CD8-positive, alpha-beta memory T cell (primary cell): ENCODE measurements around the gene TICAM2. TPM values are rescaled to one million over a fixed set of nuclear protein-coding genes. Genes with fewer than 3 reads are reported as not detected.

ENCODE experiments used
- CTCF ChIA-PET: fragments of 350-600 bp; sonication (Branson Sonifier 250); formaldehyde crosslinking; loops from one replicate; lab custom pipeline; 2021; ENCODE audit warnings: antibody characterized with exemption; lab: Charles Lee
- POLR2A ChIA-PET: fragments of 350-600 bp; sonication (Branson Sonifier 250); formaldehyde crosslinking; loops from one replicate; lab custom pipeline; 2021; ENCODE audit warnings: antibody characterized with exemption; lab: Charles Lee
- DNase-seq, 5 donors: peaks; one replicate each; pipeline versions ENCODE4 v3.0.0 to v3.0.0-alpha.2; 2020 to 2022; ENCODE audit warnings: mixed read lengths in 1 of 5
- H3K27ac ChIP-seq: one replicate; pipeline ENCODE4 v1.7.0; 2013; ENCODE audit warnings: low read depth, mild to moderate bottlenecking, low read length, moderate library complexity
- H3K27me3 ChIP-seq: 2 replicates; pipeline ENCODE4 v1.7.0; 2013; ENCODE audit warnings: low read length, mild to moderate bottlenecking; ENCODE audit not compliant: insufficient read depth, poor library complexity, severe bottlenecking
- H3K36me3 ChIP-seq: 2 replicates; pipeline ENCODE4 v1.7.0; 2013; ENCODE audit warnings: mild to moderate bottlenecking, low read length, moderate library complexity; ENCODE audit not compliant: insufficient read depth
- H3K4me1 ChIP-seq: 2 replicates; pipeline ENCODE4 v1.7.0; 2013; ENCODE audit warnings: mild to moderate bottlenecking, low read length, moderate library complexity; ENCODE audit not compliant: insufficient read depth
- H3K4me3 ChIP-seq: 2 replicates; pipeline ENCODE4 v1.7.0; 2013; ENCODE audit warnings: mild to moderate bottlenecking, low read length
- H3K9me3 ChIP-seq: 2 replicates; pipeline ENCODE4 v1.7.0; 2013; ENCODE audit warnings: mild to moderate bottlenecking, low read length
- H3K27ac Mint-ChIP-seq, 8 donors: one replicate each; pipeline ENCODE4 v1.8.0; 2020 to 2021; ENCODE audit warnings: mixed read lengths in 8 of 8, mild to moderate bottlenecking in 6 of 8, inconsistent platforms in 3 of 8, moderate library complexity in 3 of 8
- H3K27me3 Mint-ChIP-seq, 2 donors: one replicate each; pipeline ENCODE4 v1.8.0; 2020 to 2021; ENCODE audit warnings: mixed read lengths in 2 of 2, mild to moderate bottlenecking in 1 of 2, moderate library complexity in 1 of 2
- H3K36me3 Mint-ChIP-seq, 3 donors: one replicate each; pipeline ENCODE4 v1.8.0; 2020 to 2021; ENCODE audit warnings: mixed read lengths in 3 of 3, inconsistent platforms in 1 of 3, mild to moderate bottlenecking in 1 of 3
- H3K4me1 Mint-ChIP-seq, 3 donors: one replicate each; pipeline ENCODE4 v1.8.0; 2020 to 2021; ENCODE audit warnings: mixed read lengths in 3 of 3, inconsistent platforms in 1 of 3, mild to moderate bottlenecking in 1 of 3
- H3K4me3 Mint-ChIP-seq, 7 donors: one replicate each; pipeline ENCODE4 v1.8.0; 2020 to 2021; ENCODE audit warnings: mixed read lengths in 7 of 7, mild to moderate bottlenecking in 6 of 7, moderate library complexity in 4 of 7, inconsistent platforms in 2 of 7
- H3K9me3 Mint-ChIP-seq, 5 donors: one replicate each; pipeline ENCODE4 v1.8.0; 2020 to 2022; ENCODE audit warnings: mixed read lengths in 5 of 5, mild to moderate bottlenecking in 3 of 5, moderate library complexity in 2 of 5, inconsistent platforms in 1 of 5
- polyA plus RNA-seq: library from polyadenylated mRNA; unstranded; fragments of 300-500 nt; fragmentation: Illumina TruSeq; gene quantifications from one replicate; pipeline ENCODE4 v1.2.3, GENCODE V29; 2021
- total RNA-seq, 2 experiments: library from RNA; stranded (reverse); gene quantifications; one replicate each; pipeline ENCODE4 v1.2.3, GENCODE V29; 2021

Gene TICAM2
- total and polyA plus RNA-seq, 3 experiments from 2014 or later = 0.29 to 1.4 (median 0.72) TPM

- Histone ChIP-seq H3K4me3 (no peak overlapping the region), H3K4me1 (peaks cover 5% of the 10 kb centered on the region), H3K36me3 (no peaks in the 10 kb centered on the region), H3K9me3 (no peaks in the 10 kb centered on the region), H3K27me3 (no peaks in the 10 kb centered on the region), H3K27ac (no peak overlapping the region)
- Mint-ChIP-seq H3K9me3 (peaks cover 0 to 6% (median 0%) of the 10 kb centered on the region in 5 donors), H3K36me3 (peaks cover 0 to 10% (median 4%) of the 10 kb centered on the region in 3 donors), H3K4me3 (no peak overlapping the region), H3K4me1 (peaks cover 7 to 10% (median 9%) of the 10 kb centered on the region in 3 donors), H3K27ac (no peak overlapping the region), H3K27me3 (peaks cover 7% of the 10 kb centered on the region in 2 donors)
- POLR2A ChIA-PET = no interaction called here
- DNase-seq = no peak
- CTCF ChIA-PET = interaction anchor here (1.5 kb wide), 1 partner anchor 26 kb away, joined by 3 read pairs; no protein-coding TSS in a partner anchor
Measured at GRCh38 chr5:115548683-115549082, 53.6 kb downstream of the TICAM2 start.

GRCh38 chr5:115545351-115545882 is 56.9 kb downstream of the TICAM2 start:
- H3K4me3 ChIP-seq = peak overlapping the region; percentile 46
- H3K27ac Mint-ChIP-seq = peak overlapping the region; percentile 92 to 99 (median 98)
- peak overlapping the region; percentile 36 for H3K27ac ChIP-seq
- H3K9me3 Mint-ChIP-seq = peaks cover 0 to 6% (median 0%) of the 10 kb centered on the region in 5 donors
- DNase-seq = no peak
- H3K27me3 ChIP-seq = no peaks in the 10 kb centered on the region
- H3K36me3 ChIP-seq = peaks cover 4% of the 10 kb centered on the region
- no peaks in the 10 kb centered on the region for H3K9me3 ChIP-seq
- H3K27me3 Mint-ChIP-seq = peaks cover 0 to 2% of the 10 kb centered on the region in 2 donors
- peaks cover 3 to 36% (median 8%) of the 10 kb centered on the region in 3 donors for H3K36me3 Mint-ChIP-seq
- peaks cover 38 to 43% (median 42%) of the 10 kb centered on the region in 3 donors for H3K4me1 Mint-ChIP-seq
- peak overlapping the region; percentile 16 to 100 (median 97) for H3K4me3 Mint-ChIP-seq
- ChIA-PET POLR2A (interaction anchor here (2.1 kb wide), 1 partner anchor 79 kb away, joined by 13 read pairs; the partner anchor contains the start of gene TMED7), CTCF (interaction anchor here (0.7 to 1.5 kb wide), 4 partner anchors 20 to 250 kb away, joined by 3 to 5 read pairs (median 4); no protein-coding TSS in a partner anchor)
- H3K4me1 ChIP-seq = peaks cover 36% of the 10 kb centered on the region

GRCh38 chr5:115544436-115545350 is 57.6 kb downstream of the TICAM2 start, which contains the start of gene FEM1C:
Gene FEM1C (minus strand): TSS chr5:115544775. CDS start chr5:115543493, 1,282 bp downstream.
- ChIA-PET CTCF (interaction anchor here (0.7 to 1.5 kb wide), 3 partner anchors 27 to 295 kb away, joined by 3 to 6 read pairs (median 5); no protein-coding TSS in a partner anchor), POLR2A (interaction anchor here (0.6 to 2.1 kb wide), 8 partner anchors 10 to 283 kb away, joined by 3 to 16 read pairs (median 4); partner anchors contain the start of gene TMED7)
- H3K27me3 ChIP-seq = no peaks in the 10 kb centered on the region
- peak within 1 kb of the TSS; percentile 74 for H3K4me3 ChIP-seq
- H3K4me1 ChIP-seq = peaks cover 43% of the 10 kb centered on the region
- peaks cover 4% of the 10 kb centered on the region for H3K36me3 ChIP-seq
- H3K9me3 Mint-ChIP-seq = peaks cover 0 to 6% (median 0%) of the 10 kb centered on the region in 5 donors
- peak within 1 kb of the TSS; percentile 91 for H3K27ac ChIP-seq
- peaks cover 0 to 2% of the 10 kb centered on the region in 2 donors for H3K27me3 Mint-ChIP-seq
- H3K27ac Mint-ChIP-seq = peak within 1 kb of the TSS; percentile 93 to 100 (median 98)
- peak; percentile 91 to 98 (median 95) for DNase-seq
- peaks cover 8 to 42% (median 8%) of the 10 kb centered on the region in 3 donors for H3K36me3 Mint-ChIP-seq
- peak within 1 kb of the TSS; percentile 94 to 100 (median 97) for H3K4me3 Mint-ChIP-seq
- peaks cover 45 to 50% (median 49%) of the 10 kb centered on the region in 3 donors for H3K4me1 Mint-ChIP-seq
- no peaks in the 10 kb centered on the region for H3K9me3 ChIP-seq

DNA sequence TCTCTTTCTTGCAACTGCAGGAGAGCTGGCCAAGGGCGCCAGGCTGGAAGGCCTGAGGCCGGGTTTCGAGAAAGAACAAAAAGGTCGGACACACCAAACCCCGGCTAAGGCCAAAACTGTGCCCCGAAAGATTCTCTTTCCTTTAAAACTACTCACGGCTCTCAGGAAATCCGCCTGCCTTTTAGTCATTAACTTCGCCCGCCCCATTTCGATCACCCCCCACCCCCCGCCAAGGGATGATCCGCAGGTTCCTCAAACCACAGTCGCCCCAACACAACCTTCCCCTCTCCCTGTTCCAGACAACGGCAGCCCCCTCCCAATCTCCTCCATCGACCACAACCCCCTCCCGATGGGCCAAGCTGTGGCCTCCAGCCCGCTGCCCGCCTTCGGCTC is 58.2 kb downstream of the TICAM2 start:
- POLR2A ChIA-PET = interaction anchor here (0.7 to 2.1 kb wide), 7 partner anchors 15 to 297 kb away, joined by 3 to 16 read pairs (median 4); partner anchors contain the start of genes AP3S1, ATG12 and TMED7
- Mint-ChIP-seq H3K27ac (peak overlapping the region; percentile 93 to 100 (median 98)), H3K27me3 (peaks cover 0 to 2% of the 10 kb centered on the region in 2 donors), H3K9me3 (peaks cover 0 to 6% (median 0%) of the 10 kb centered on the region in 5 donors), H3K4me3 (peak overlapping the region; percentile 94 to 100 (median 97)), H3K36me3 (peaks cover 10 to 49% (median 10%) of the 10 kb centered on the region in 3 donors), H3K4me1 (peaks cover 52 to 56% (median 56%) of the 10 kb centered on the region in 3 donors)
- no peaks in the 10 kb centered on the region for H3K27me3 ChIP-seq
- peaks cover 49% of the 10 kb centered on the region for H3K4me1 ChIP-seq
- no peaks in the 10 kb centered on the region for H3K9me3 ChIP-seq
- peaks cover 4% of the 10 kb centered on the region for H3K36me3 ChIP-seq
- peak overlapping the region; percentile 74 for H3K4me3 ChIP-seq
- peak; percentile 46 to 69 (median 55) for DNase-seq
- H3K27ac ChIP-seq = peak overlapping the region; percentile 91
- CTCF ChIA-PET = interaction anchor here (1.5 kb wide), 1 partner anchor 295 kb away, joined by 6 read pairs; no protein-coding TSS in a partner anchor

DNA sequence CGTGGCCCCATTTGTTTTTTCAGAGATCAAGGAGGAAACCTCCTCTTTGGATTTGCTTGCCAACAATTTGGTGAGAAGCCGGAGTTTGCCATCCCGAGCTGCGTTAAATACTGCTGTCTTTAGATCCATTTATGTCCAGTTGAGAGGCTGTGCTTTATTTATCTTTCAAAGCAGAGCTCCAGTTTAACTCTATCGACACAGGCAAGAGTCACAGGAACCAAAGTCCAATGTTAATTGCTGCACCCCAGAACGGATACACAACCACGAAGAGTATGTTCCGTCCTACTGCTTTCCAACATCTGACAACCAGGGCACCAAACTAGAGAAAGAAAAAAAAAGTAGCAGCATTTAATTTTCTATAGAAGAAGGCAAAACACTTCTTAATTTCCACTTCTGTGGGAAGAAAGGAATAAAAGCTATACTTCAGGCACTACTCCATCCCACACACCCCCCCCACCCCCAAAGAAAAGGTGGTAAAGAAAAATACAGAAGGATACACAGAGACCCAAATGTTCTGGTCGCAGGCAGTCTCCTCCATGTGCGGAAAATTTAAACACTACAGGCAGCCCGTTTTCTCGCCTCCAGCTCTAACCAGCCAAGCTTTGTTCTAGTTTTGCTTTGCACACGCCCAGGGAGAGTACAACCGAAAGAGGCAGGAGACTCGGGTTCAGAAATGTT is 58.8 kb downstream of the TICAM2 start:
- H3K27ac ChIP-seq = peak overlapping the region; percentile 91
- H3K4me3 ChIP-seq = peak overlapping the region; percentile 74
- H3K9me3 ChIP-seq = no peaks in the 10 kb centered on the region
- H3K4me3 Mint-ChIP-seq = peak overlapping the region; percentile 94 to 100 (median 97)
- H3K36me3 Mint-ChIP-seq = peaks cover 13 to 54% (median 15%) of the 10 kb centered on the region in 3 donors
- peaks cover 57 to 62% (median 61%) of the 10 kb centered on the region in 3 donors for H3K4me1 Mint-ChIP-seq
- H3K9me3 Mint-ChIP-seq = peaks cover 0 to 6% (median 0%) of the 10 kb centered on the region in 5 donors
- H3K4me1 ChIP-seq = peaks cover 55% of the 10 kb centered on the region
- peak in 3 of 5 donors; percentile 16 to 62 (median 61) for DNase-seq
- no peaks in the 10 kb centered on the region for H3K27me3 ChIP-seq
- H3K27me3 Mint-ChIP-seq = peaks cover 0 to 2% of the 10 kb centered on the region in 2 donors
- peaks cover 4% of the 10 kb centered on the region for H3K36me3 ChIP-seq
- peak overlapping the region; percentile 93 to 100 (median 98) for H3K27ac Mint-ChIP-seq
- POLR2A ChIA-PET = interaction anchor here (0.7 to 2.1 kb wide), 7 partner anchors 15 to 298 kb away, joined by 3 to 16 read pairs (median 4); partner anchors contain the start of genes AP3S1, ATG12 and TMED7
- CTCF ChIA-PET = interaction anchor here (1.5 kb wide), 1 partner anchor 296 kb away, joined by 6 read pairs; no protein-coding TSS in a partner anchor

DNA sequence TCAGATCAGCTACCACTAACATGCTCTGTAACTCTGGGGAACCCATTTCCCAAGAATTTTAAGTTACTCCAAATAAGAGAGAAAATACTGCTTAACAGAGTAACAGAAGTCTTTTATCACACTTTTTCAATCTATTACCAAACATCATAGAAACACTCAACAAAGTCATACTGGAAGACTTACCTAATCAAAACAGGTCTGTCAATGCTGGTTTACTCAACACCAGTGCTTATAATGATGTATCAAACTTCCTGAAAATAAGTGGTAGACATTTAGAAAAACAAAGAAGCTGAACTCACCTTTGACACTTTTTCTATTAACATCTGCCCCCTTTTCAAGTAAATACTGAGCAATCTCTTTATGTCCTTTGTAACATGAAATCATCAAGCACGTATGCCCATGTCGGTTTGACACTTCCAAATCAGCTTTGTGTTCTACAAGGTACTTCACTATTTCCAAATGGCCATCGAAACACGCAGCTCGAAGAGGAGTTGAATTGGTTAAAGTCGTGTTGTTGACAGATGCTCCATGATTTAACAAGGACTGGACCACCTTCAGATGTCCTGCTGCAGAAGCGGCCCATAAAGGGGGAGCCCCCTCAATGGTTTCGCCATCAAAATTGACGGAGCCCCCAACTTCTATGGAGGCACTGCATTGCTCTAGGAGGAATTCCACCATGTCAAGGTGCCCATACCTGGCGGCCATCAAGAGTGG is 59.5 kb downstream of the TICAM2 start:
- Mint-ChIP-seq H3K4me3 (peak overlapping the region; percentile 94 to 100 (median 97)), H3K4me1 (peaks cover 63 to 69% (median 68%) of the 10 kb centered on the region in 3 donors), H3K27me3 (peaks cover 0 to 2% of the 10 kb centered on the region in 2 donors), H3K27ac (peak overlapping the region; percentile 47 to 99 (median 97)), H3K9me3 (peaks cover 0 to 6% (median 0%) of the 10 kb centered on the region in 5 donors), H3K36me3 (peaks cover 17 to 59% (median 21%) of the 10 kb centered on the region in 3 donors)
- no peaks in the 10 kb centered on the region for H3K9me3 ChIP-seq
- H3K4me1 ChIP-seq = peaks cover 62% of the 10 kb centered on the region
- peaks cover 4% of the 10 kb centered on the region for H3K36me3 ChIP-seq
- no peak overlapping the region for H3K27ac ChIP-seq
- H3K4me3 ChIP-seq = peak overlapping the region; percentile 74
- no peak for DNase-seq
- ChIA-PET CTCF (interaction anchor here (1.5 kb wide), 1 partner anchor 296 kb away, joined by 6 read pairs; no protein-coding TSS in a partner anchor), POLR2A (interaction anchor here (0.7 kb wide), 1 partner anchor 20 kb away, joined by 3 read pairs; no protein-coding TSS in a partner anchor)
- H3K27me3 ChIP-seq = no peaks in the 10 kb centered on the region
